Loucy (cell line): ENCODE measurements around the gene CELSR1.

ENCODE experiments used
- CTCF ChIP-seq: fragments of 200-600 bp; sonication (generic); conservative IDR thresholded peaks from 2 replicates; pipeline ENCODE4 v1.5.1; 2014; ENCODE audit warnings: mild to moderate bottlenecking, antibody characterized with exemption, low read length
- EZH2phosphoT487 ChIP-seq: fragments of 200-600 bp; IDR thresholded peaks from 2 replicates; pipeline ENCODE4 v1.6.1; 2018; ENCODE audit warnings: antibody characterized with exemption, mild to moderate bottlenecking, moderate library complexity, borderline replicate concordance

GRCh38 chr22:46354993-46355305, 182.5 kb downstream of the CELSR1 start:
- TF ChIP-seq CTCF (no peak), EZH2phosphoT487 (no peak)
